Caki2 (cell line): ENCODE measurements around the gene FUT8. TPM values are rescaled to one million over a fixed set of nuclear protein-coding genes. Genes with fewer than 3 reads are reported as not detected.
"Not testable (repeated sequence)": the region's sequence is repeated elsewhere in the genome, so short reads cannot be mapped to it uniquely, and the experiment has no call there.

ENCODE experiments used
- DNase-seq: peaks from one replicate; pipeline ENCODE4 v3.0.0-alpha.2; 2015; ENCODE audit warnings: low read depth
- in situ Hi-C: cut with HindIII; loops from 2 replicates; pipeline ENCODE4 v1.10.0; 2016; ENCODE audit warnings: low sequenced_read_pairs, low pct_unique_long_range_greater_than_20kb, mixed read lengths
- total RNA-seq: library from RNA; depleted of rRNA; stranded (reverse); fragments of >200 nt; shearing (Covaris generic); gene quantifications from 2 replicates; pipeline ENCODE4 v1.2.3, GENCODE V29; 2014; ENCODE audit warnings: low replicate concordance

The FUT8 gene
- total RNA-seq, 1 experiment from 2014 or later = 29.6 TPM

DNA sequence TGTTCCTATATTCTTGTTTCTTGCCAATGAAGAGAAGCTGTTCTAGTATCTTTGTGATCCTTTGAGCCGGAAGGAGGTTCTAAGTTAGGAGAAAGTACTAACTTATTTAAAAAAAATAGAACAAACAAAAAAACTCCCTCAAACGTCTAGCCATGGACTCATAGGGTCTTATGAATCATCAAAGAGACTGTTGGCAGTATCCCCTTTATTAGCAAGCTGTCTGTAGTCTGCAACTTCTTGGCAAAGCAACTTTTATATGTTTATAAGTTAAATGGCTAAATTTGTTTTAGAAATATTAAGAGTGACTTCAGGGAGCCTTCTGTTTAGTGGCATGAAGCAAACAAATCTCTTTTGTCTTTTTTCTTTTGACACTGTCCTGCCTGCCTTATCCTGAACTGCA, 291.9 kb downstream of the FUT8 start:
- DNase-seq = no peak
- in situ Hi-C loops = no loop called here

GRCh38 chr14:65704850-65705249, 292.3 kb downstream of the FUT8 start:
- in situ Hi-C loops = no loop called here
- DNase-seq = no peak

DNA sequence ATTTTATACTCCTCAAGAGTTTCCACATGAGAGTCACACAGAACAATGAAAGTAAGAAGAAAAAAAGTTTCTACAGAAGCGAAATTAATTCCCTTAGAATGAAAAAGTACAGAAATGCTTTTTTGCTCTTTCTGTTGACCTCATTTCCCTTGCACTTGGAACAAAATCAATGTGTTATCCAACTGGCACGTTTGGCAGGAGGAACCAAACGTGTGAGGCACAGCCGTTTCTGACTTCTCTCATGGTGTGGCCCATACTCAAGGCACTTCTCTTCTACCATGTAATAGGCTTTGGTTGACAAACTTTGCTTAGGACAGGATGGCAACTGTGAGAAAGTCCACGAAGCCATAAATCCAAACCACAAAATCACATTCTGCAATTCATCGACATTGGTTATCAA, 297.0 kb downstream of the FUT8 start:
- DNase-seq = no peak
- in situ Hi-C loops = no loop called here

- in situ Hi-C loops, DNase-seq: not testable (repeated sequence)
These were observed 304.3 kb downstream of the FUT8 start for GRCh38 chr14:65716813-65717212.

GRCh38 chr14:65717384-65717915, 304.9 kb downstream of the FUT8 start:
- in situ Hi-C loops = not testable (repeated sequence)

GRCh38 chr14:65718629-65719028, 306.1 kb downstream of the FUT8 start:
- DNase-seq = no peak
- in situ Hi-C loops = no loop called here

More at GRCh38 chr14:65717384-65717915, 304.9 kb downstream of the FUT8 start:
- DNase-seq = not testable (repeated sequence)

DNA sequence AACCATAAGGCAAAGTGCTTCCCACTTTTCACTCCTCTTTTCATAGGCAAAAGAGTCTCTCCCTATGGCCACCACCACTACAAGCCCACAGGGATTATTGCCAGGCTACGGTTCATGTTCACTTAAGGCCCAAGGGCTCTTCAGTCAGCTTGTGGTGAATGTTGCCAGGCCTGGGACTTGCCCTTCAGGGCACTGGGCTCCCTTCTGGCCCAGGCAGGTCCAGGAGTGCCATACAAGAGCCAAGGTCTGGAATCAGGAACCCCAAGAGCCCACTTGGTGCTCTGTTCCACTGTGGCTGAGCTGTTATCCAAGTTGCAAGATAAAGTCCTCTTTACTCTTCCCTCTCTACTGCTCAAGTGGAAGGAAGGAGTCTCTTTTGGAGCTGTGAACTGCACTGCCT, 307.6 kb downstream of the FUT8 start:
- in situ Hi-C loops = no loop called here
- no peak for DNase-seq

- no peak for DNase-seq
- in situ Hi-C loops = no loop called here
These were observed 308.2 kb downstream of the FUT8 start for GRCh38 chr14:65720743-65721142.

- DNase-seq = no peak
- in situ Hi-C loops = no loop called here
These were observed 310.8 kb downstream of the FUT8 start for GRCh38 chr14:65723348-65723747.

- in situ Hi-C loops = no loop called here
- DNase-seq = no peak
These were observed 316.1 kb downstream of the FUT8 start for GRCh38 chr14:65728604-65729003.

DNA sequence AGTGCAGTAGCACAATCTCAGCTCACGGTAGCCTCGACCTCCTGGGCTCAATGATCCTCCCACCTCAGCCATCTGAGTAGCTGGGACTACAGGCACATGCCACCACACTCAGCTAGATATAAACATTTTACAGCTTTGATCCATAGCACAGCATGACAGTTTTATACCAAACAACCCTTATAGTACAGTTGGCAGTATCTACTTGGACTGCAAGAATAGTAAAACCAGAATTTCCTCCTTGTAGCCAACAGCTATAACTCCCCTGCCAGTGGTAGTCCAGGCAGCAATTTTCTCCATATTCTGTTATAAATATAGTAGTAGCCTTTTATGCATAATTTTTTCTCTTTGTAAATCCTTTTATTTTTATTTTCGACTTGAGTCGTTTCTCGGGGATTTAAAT, 317.0 kb downstream of the FUT8 start:
- DNase-seq = no peak
- in situ Hi-C loops = no loop called here

DNA sequence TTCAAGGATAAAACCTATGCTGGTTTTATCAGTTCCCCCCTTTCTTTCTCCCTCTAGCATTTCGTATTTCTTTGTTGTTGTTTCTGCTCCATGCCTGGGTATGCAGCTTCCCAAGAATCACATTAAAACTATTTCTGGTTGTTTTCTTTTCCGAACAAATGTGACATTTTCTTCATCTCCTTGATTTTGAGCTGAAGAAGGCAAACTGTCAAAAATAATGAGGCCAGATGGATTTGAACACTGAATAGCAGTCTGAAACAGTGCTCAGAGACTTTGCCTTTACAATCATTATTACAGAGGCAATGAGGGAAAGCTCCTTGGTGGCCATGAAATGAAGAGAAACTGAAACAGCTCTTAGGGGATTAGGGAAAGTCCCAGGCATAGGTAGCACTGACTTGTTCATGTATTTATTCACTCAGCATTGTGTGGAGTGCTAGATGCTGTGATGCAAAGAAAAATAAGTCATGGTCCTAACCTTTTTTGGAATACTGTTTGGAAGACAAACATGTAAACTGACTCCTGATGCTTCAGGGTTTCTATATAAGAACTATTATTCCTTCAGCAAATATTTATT, 319.5 kb downstream of the FUT8 start:
- no peak for DNase-seq
- in situ Hi-C loops = no loop called here

- in situ Hi-C loops = no loop called here
- DNase-seq = no peak
These were observed 325.8 kb downstream of the FUT8 start for GRCh38 chr14:65738339-65738738.

DNA sequence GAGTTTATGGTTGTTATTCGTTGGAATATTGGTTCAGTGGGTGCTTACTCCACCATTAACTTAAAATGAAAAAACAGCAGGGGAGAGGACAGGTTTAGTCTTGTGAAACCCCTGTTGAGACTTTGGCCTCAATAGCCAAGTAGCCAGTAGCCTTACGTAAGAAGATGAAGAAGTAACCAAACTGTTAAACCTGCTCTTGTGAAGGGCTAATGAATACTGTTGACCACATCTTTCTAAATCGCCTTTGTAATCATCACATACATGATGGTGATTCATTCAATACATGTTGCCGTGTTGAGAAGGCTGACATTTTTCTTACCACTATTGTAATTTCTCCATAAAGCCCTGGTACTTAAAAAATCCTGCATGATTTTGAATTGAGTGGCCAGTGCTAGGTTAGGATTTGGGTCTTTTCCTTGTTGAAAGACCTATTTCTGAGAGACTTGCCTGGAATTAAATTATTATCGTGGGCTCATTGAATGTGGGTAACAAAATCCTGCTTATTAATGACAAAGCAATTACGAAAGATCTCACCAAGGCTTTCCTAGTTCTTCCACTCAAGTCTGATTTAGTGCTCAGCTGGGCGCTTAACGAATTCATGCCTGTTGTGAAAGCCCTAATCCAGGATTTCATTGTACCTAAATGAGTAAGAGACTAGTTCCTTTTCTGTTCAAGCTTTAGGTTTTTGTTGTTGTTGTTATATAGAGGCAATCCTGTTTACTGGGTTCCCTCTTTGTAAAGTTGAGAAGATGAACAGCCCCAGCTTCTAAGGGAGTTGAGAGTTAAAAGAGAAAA, 333.1 kb downstream of the FUT8 start:
- in situ Hi-C loops = no loop called here

GRCh38 chr14:65748796-65749195, 336.3 kb downstream of the FUT8 start:
- in situ Hi-C loops = no loop called here
- DNase-seq = no peak

More for the DNA sequence above, 333.1 kb downstream of the FUT8 start:
- DNase-seq = no peak

DNA sequence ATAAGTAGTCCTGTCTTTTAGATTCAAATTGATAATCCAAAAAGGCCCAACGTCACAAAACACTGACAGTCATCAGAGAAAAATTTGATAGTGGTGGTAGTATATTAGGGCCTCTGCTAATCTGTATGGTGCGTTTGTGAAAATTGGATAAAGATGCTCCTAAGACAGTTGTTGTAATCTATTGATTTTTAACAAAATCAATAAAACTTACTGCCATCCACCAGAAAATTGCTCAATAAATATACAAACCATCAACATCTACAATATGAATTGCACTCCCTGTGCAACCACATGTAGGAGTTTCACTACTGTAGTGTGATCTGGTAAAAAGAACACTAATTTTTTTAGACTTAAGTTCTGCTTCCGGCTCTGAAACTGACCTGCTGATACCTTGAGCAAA, 336.8 kb downstream of the FUT8 start:
- in situ Hi-C loops = no loop called here

GRCh38 chr14:65750906-65751305, 338.4 kb downstream of the FUT8 start:
- no peak for DNase-seq
- in situ Hi-C loops = no loop called here

More for the DNA sequence above, 336.8 kb downstream of the FUT8 start:
- DNase-seq = no peak

GRCh38 chr14:65751510-65751909, 339.0 kb downstream of the FUT8 start:
- DNase-seq = no peak
- in situ Hi-C loops = no loop called here

- no peak for DNase-seq
- in situ Hi-C loops = no loop called here
These were observed 340.5 kb downstream of the FUT8 start for GRCh38 chr14:65753061-65753460.

DNA sequence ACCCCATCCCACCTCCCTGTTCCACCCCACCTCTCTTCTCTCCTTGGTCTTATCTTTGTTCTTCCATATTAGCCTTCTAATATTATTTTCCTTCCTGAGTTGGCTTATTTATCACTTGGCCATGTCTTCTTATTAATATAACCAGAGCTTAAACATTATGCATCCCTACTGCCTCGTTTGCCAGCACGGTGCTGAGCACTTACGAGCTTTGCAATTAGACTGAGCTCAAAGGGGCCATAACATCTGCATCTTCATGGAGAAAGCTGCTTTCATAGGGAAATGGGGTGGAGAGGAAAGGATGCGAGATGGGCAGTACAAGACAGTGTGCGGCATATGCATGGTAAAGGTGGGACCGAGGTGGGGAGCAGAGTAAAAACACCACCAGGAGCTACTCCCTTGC, 342.8 kb downstream of the FUT8 start:
- DNase-seq = no peak
- in situ Hi-C loops = no loop called here
